ENCODE results near the gene SSH3. TPM values are rescaled to one million over a fixed set of nuclear protein-coding genes. Genes with fewer than 3 reads are reported as not detected.

The SSH3 gene
- total and polyA plus RNA-seq, 4 donors: 4.8 to 10.4 (median 8.1) TPM

- no peak for DNase-seq (ENCODE audit: low spot score)
- no peak for TF ChIP-seq RAD21 (IDR thresholded peaks at IDR 0.05)
- TF ChIP-seq, protein P1, sequence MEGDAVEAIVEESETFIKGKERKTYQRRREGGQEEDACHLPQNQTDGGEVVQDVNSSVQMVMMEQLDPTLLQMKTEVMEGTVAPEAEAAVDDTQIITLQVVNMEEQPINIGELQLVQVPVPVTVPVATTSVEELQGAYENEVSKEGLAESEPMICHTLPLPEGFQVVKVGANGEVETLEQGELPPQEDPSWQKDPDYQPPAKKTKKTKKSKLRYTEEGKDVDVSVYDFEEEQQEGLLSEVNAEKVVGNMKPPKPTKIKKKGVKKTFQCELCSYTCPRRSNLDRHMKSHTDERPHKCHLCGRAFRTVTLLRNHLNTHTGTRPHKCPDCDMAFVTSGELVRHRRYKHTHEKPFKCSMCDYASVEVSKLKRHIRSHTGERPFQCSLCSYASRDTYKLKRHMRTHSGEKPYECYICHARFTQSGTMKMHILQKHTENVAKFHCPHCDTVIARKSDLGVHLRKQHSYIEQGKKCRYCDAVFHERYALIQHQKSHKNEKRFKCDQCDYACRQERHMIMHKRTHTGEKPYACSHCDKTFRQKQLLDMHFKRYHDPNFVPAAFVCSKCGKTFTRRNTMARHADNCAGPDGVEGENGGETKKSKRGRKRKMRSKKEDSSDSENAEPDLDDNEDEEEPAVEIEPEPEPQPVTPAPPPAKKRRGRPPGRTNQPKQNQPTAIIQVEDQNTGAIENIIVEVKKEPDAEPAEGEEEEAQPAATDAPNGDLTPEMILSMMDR (IDR thresholded peaks at IDR 0.05; ENCODE audit: low read depth, low read length, missing input control): no peak
- no peak for TF ChIP-seq TAF1 (conservative IDR thresholded peaks at IDR 0.05)
- no peak for TF ChIP-seq NR2F2 (IDR thresholded peaks at IDR 0.05)
- TF ChIP-seq MAX (IDR thresholded peaks at IDR 0.05): no peak
- TF ChIP-seq FOXA1 (IDR thresholded peaks at IDR 0.05): no peak
- no peak for TF ChIP-seq EGR1 (IDR thresholded peaks at IDR 0.05; ENCODE audit: low read depth in 2 of 2)
- peak overlapping the region in 1 of 2 donors; percentile 50 for H3K9ac ChIP-seq (ENCODE audit: low read depth in 1 of 2, low read length in 2 of 2)
- no peak overlapping the region for H3K27ac ChIP-seq (ENCODE audit: low read depth in 1 of 2, low read length in 2 of 2)
- peaks cover 6 to 26% (median 11%) of the 10 kb centered on the region in 4 donors for H3K36me3 ChIP-seq (ENCODE audit: control insufficient read depth in 4 of 4, insufficient read depth in 3 of 4, low read depth in 1 of 4, low read length in 3 of 4)
- peak overlapping the region in 2 of 3 donors; percentile 83 to 88 for H3K4me3 ChIP-seq (ENCODE audit: low read depth in 1 of 3, low read length in 3 of 3)
- H3K4me1 ChIP-seq (ENCODE audit: control insufficient read depth in 4 of 4, insufficient read depth in 4 of 4, low read length in 3 of 4): peaks cover 13 to 35% (median 20%) of the 10 kb centered on the region in 4 donors
- H3K9me3 ChIP-seq (ENCODE audit: control insufficient read depth in 4 of 4, low read length in 3 of 4): no peaks in the 10 kb centered on the region
- WGBS: 87% methylated on average over 14 of the region's 14 CpGs
- H3K27me3 ChIP-seq (ENCODE audit: control insufficient read depth in 4 of 4, insufficient read depth in 4 of 4, low read length in 3 of 4): no peaks in the 10 kb centered on the region
These were observed 1.3 kb downstream of the SSH3 start for GRCh38 chr11:67304511-67305113.

DNA sequence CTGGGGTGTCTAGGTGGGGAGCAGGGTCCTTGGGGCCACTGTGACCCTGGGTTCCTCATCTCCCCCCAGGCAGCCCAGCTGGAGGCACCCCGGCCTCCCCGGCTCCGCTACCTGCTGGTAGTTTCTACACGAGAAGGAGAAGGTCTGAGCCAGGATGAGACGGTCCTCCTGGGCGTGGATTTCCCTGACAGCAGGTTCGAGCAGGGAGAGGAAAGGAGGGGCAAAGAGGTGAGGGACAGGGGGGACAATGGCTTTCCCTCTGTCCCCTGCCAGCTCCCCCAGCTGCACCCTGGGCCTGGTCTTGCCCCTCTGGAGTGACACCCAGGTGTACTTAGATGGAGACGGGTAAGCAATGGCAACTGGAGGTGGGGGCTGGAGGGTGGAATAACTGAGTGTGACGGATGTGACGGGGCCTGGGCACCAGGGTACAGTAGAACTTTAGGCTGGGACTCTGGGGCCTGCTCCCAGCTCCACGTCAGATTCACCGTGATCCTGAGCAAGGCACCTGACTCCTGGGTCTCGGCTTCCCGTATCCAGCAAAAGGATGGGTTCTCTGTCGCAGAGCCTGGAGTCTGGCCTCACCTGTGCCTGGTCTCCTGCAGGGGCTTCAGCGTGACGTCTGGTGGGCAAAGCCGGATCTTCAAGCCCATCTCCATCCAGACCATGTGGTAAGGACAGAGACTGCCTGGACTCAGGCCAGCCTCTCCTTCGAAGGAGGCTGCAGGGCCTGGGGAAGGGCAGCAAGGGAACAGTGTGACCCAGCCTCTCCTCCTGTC, 3.6 kb downstream of the SSH3 start:
- Histone ChIP-seq H3K27me3 (ENCODE audit: control insufficient read depth in 4 of 4, insufficient read depth in 4 of 4, low read length in 3 of 4) (no peaks in the 10 kb centered on the region), H3K36me3 (ENCODE audit: control insufficient read depth in 4 of 4, insufficient read depth in 3 of 4, low read depth in 1 of 4, low read length in 3 of 4) (peaks cover 5 to 15% (median 6%) of the 10 kb centered on the region in 4 donors), H3K9ac (ENCODE audit: low read depth in 1 of 2, low read length in 2 of 2) (no peak overlapping the region), H3K27ac (ENCODE audit: low read depth in 1 of 2, low read length in 2 of 2) (no peak overlapping the region), H3K9me3 (ENCODE audit: control insufficient read depth in 4 of 4, low read length in 3 of 4) (no peaks in the 10 kb centered on the region), H3K4me1 (ENCODE audit: control insufficient read depth in 4 of 4, insufficient read depth in 4 of 4, low read length in 3 of 4) (peaks cover 13 to 26% (median 18%) of the 10 kb centered on the region in 4 donors), H3K4me3 (ENCODE audit: low read depth in 1 of 3, low read length in 3 of 3) (no peak overlapping the region)
- no peak for TF ChIP-seq RXRA (IDR thresholded peaks at IDR 0.05)
- TF ChIP-seq, protein P2, sequence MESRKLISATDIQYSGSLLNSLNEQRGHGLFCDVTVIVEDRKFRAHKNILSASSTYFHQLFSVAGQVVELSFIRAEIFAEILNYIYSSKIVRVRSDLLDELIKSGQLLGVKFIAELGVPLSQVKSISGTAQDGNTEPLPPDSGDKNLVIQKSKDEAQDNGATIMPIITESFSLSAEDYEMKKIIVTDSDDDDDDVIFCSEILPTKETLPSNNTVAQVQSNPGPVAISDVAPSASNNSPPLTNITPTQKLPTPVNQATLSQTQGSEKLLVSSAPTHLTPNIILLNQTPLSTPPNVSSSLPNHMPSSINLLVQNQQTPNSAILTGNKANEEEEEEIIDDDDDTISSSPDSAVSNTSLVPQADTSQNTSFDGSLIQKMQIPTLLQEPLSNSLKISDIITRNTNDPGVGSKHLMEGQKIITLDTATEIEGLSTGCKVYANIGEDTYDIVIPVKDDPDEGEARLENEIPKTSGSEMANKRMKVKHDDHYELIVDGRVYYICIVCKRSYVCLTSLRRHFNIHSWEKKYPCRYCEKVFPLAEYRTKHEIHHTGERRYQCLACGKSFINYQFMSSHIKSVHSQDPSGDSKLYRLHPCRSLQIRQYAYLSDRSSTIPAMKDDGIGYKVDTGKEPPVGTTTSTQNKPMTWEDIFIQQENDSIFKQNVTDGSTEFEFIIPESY (IDR thresholded peaks at IDR 0.05): no peak
- TF ChIP-seq HNF4A (conservative IDR thresholded peaks at IDR 0.05): no peak
- TF ChIP-seq, protein P3, sequence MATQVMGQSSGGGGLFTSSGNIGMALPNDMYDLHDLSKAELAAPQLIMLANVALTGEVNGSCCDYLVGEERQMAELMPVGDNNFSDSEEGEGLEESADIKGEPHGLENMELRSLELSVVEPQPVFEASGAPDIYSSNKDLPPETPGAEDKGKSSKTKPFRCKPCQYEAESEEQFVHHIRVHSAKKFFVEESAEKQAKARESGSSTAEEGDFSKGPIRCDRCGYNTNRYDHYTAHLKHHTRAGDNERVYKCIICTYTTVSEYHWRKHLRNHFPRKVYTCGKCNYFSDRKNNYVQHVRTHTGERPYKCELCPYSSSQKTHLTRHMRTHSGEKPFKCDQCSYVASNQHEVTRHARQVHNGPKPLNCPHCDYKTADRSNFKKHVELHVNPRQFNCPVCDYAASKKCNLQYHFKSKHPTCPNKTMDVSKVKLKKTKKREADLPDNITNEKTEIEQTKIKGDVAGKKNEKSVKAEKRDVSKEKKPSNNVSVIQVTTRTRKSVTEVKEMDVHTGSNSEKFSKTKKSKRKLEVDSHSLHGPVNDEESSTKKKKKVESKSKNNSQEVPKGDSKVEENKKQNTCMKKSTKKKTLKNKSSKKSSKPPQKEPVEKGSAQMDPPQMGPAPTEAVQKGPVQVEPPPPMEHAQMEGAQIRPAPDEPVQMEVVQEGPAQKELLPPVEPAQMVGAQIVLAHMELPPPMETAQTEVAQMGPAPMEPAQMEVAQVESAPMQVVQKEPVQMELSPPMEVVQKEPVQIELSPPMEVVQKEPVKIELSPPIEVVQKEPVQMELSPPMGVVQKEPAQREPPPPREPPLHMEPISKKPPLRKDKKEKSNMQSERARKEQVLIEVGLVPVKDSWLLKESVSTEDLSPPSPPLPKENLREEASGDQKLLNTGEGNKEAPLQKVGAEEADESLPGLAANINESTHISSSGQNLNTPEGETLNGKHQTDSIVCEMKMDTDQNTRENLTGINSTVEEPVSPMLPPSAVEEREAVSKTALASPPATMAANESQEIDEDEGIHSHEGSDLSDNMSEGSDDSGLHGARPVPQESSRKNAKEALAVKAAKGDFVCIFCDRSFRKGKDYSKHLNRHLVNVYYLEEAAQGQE (IDR thresholded peaks at IDR 0.05): no peak
- WGBS: 95% methylated on average over 19 of the region's 19 CpGs
- DNase-seq (ENCODE audit: low spot score): no peak

All from liver (tissue), 9 donors.